Neural cell (in vitro differentiated cells): ENCODE measurements around the gene TRIO.
"Not testable (repeated sequence)": the region's sequence is repeated elsewhere in the genome, so short reads cannot be mapped to it uniquely, and the experiment has no call there.

Source experiments
- EZH2 ChIP-seq: fragments of 200-600, 300-800 bp; shearing (Covaris generic), sonication (generic); IDR thresholded peaks from 2 replicates; pipeline ENCODE4 v1.6.1; 2014; ENCODE audit warnings: antibody characterized with exemption, low read length, borderline replicate concordance, mild to moderate bottlenecking; ENCODE audit not compliant: insufficient read depth, poor library complexity, severe bottlenecking
- POLR2AphosphoS5 ChIP-seq: IDR thresholded peaks from 2 replicates; pipeline ENCODE4 v1.6.1; 2012
- TAF1 ChIP-seq: IDR thresholded peaks from 2 replicates; pipeline ENCODE4 v1.6.1; 2012; ENCODE audit warnings: low read depth
- TF ChIP-seq, protein P1 (sequence below): fragments of 450-650 bp; IDR thresholded peaks from 2 replicates; pipeline ENCODE4 v1.5.1; 2014; ENCODE audit warnings: antibody characterized with exemption, mild to moderate bottlenecking, moderate library complexity; ENCODE audit not compliant: poor library complexity, severe bottlenecking

DNA sequence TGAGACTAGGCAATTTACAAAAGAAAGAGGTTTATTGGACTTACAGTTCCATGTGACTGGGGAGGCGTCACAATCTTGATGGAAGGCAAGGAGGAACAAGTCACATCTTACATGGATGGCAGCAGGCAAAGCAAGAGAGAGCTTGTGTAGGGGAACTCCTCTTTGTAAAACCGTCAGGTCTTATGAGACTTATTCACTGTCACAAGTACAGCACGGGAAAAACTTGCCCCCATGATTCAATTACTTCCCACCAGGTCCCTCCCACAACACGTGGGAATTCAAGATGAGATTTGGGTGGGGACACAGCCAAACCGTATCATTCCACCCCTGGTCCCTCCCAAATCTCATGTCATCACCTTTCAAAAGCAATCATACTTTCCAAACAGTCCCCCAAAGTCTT is 293.0 kb downstream of the TRIO start:
- TF ChIP-seq, protein P1, sequence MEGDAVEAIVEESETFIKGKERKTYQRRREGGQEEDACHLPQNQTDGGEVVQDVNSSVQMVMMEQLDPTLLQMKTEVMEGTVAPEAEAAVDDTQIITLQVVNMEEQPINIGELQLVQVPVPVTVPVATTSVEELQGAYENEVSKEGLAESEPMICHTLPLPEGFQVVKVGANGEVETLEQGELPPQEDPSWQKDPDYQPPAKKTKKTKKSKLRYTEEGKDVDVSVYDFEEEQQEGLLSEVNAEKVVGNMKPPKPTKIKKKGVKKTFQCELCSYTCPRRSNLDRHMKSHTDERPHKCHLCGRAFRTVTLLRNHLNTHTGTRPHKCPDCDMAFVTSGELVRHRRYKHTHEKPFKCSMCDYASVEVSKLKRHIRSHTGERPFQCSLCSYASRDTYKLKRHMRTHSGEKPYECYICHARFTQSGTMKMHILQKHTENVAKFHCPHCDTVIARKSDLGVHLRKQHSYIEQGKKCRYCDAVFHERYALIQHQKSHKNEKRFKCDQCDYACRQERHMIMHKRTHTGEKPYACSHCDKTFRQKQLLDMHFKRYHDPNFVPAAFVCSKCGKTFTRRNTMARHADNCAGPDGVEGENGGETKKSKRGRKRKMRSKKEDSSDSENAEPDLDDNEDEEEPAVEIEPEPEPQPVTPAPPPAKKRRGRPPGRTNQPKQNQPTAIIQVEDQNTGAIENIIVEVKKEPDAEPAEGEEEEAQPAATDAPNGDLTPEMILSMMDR: not testable (repeated sequence)
- TF ChIP-seq EZH2, POLR2AphosphoS5, TAF1: not testable (repeated sequence)
